Sigmoid colon (tissue), 4 donors: Measurements from ENCODE around the gene EHD3.

Source experiments
- CTCF ChIP-seq, 4 experiments: fragments of 450-650 bp in 3 of 4; fragments of 200-600 bp in 1 of 4; IDR thresholded peaks; one replicate each; pipeline ENCODE4 v1.5.1; 2016 to 2019; ENCODE audit warnings: antibody characterized with exemption in 4 of 4, mild to moderate bottlenecking in 3 of 4, moderate library complexity in 2 of 4
- EP300 ChIP-seq, 4 donors: sonication (generic); formaldehyde crosslinking; IDR thresholded peaks; one replicate each; pipeline ENCODE4 v1.6.1; 2017; ENCODE audit warnings: antibody characterized with exemption in 4 of 4
- POLR2AphosphoS5 ChIP-seq, 4 donors: sonication (generic); formaldehyde crosslinking; IDR thresholded peaks; one replicate each; pipeline ENCODE4 v1.6.1; 2017; ENCODE audit warnings: antibody characterized with exemption in 4 of 4

- no peak for TF ChIP-seq CTCF (IDR thresholded peaks at IDR 0.05)
- no peak for TF ChIP-seq EP300 (IDR thresholded peaks at IDR 0.05)
- TF ChIP-seq POLR2AphosphoS5 (IDR thresholded peaks at IDR 0.05): no peak
Measured at GRCh38 chr2:31237348-31238017, 3.5 kb downstream of the EHD3 start.
